ENCODE measurements around the gene RAB19.

Gene RAB19

DNA sequence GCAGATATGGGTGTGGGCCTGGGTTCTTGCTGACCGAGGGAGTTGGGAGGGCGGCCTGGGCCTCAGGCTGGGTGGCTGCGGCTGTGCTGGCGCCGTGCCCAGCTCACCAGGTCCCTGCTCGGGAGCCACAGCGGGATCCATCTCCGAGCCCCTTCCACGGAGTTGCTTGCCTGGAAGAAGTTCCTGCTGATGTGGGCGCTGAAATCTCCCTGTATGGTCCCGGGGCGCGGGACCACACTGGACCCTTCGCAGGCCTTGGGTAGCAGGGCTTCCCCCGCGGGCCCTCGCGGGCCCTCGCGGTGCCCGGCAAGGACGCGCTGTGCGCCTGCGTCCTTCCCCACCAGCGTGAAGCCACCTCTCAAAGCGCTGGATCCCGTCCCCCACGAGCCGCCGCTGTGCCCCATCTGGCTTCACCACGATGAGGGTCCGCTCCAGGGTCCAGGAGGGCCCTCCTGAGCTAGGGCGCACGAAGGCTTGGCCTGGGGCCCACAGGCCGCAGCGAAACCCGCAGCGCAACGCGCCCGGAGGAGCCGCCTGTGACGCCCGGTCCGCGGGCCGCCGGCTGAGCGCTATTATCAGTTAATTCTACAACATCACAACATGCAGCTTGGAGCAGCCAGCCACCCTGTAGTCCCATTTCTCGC lies 31.5 kb downstream of the RAB19 start:
- TF ChIP-seq CTCF (IDR thresholded peaks at IDR 0.05; ENCODE audit: low read depth, low read length, missing control alignments), result no peak
- no peak for DNase-seq (ENCODE audit: low read depth)
- in situ Hi-C loops (cut with HindIII; ENCODE audit: low sequenced_read_pairs), result no loop called here
- H3K4me3 ChIP-seq (ENCODE audit: low read depth, low read length), result no peak overlapping the region

- no peak for TF ChIP-seq CTCF (IDR thresholded peaks at IDR 0.05; ENCODE audit: low read depth, low read length, missing control alignments)
- in situ Hi-C loops (cut with HindIII; ENCODE audit: low sequenced_read_pairs), result no loop called here
- no peak overlapping the region for H3K4me3 ChIP-seq (ENCODE audit: low read depth, low read length)
- no peak for DNase-seq (ENCODE audit: low read depth)
These were observed 35.5 kb downstream of the RAB19 start for GRCh38 chr7:140439359-140439758.

GRCh38 chr7:140440593-140440992 lies 36.7 kb downstream of the RAB19 start:
- TF ChIP-seq CTCF (IDR thresholded peaks at IDR 0.05; ENCODE audit: low read depth, low read length, missing control alignments), result no peak
- no peak for DNase-seq (ENCODE audit: low read depth)
- in situ Hi-C loops (cut with HindIII; ENCODE audit: low sequenced_read_pairs), result no loop called here
- H3K4me3 ChIP-seq (ENCODE audit: low read depth, low read length), result no peak overlapping the region

GRCh38 chr7:140441519-140441918 lies 37.7 kb downstream of the RAB19 start:
- in situ Hi-C loops (cut with HindIII; ENCODE audit: low sequenced_read_pairs), result no loop called here
- no peak overlapping the region for H3K4me3 ChIP-seq (ENCODE audit: low read depth, low read length)
- no peak for DNase-seq (ENCODE audit: low read depth)
- no peak for TF ChIP-seq CTCF (IDR thresholded peaks at IDR 0.05; ENCODE audit: low read depth, low read length, missing control alignments)

GRCh38 chr7:140446467-140446866 lies 42.6 kb downstream of the RAB19 start:
- TF ChIP-seq CTCF (IDR thresholded peaks at IDR 0.05; ENCODE audit: low read depth, low read length, missing control alignments), result no peak
- no peak for DNase-seq (ENCODE audit: low read depth)
- no peak overlapping the region for H3K4me3 ChIP-seq (ENCODE audit: low read depth, low read length)
- in situ Hi-C loops (cut with HindIII; ENCODE audit: low sequenced_read_pairs), result no loop called here

GRCh38 chr7:140447841-140448240 lies 44.0 kb downstream of the RAB19 start:
- no peak for TF ChIP-seq CTCF (IDR thresholded peaks at IDR 0.05; ENCODE audit: low read depth, low read length, missing control alignments)
- no peak for DNase-seq (ENCODE audit: low read depth)
- no peak overlapping the region for H3K4me3 ChIP-seq (ENCODE audit: low read depth, low read length)
- in situ Hi-C loops (cut with HindIII; ENCODE audit: low sequenced_read_pairs), result no loop called here
